Vagina (tissue), 2 donors: Measurements from ENCODE around the gene LLGL1. TPM values are rescaled to one million over a fixed set of nuclear protein-coding genes. Genes with fewer than 3 reads are reported as not detected.
A peak's percentile ranks its signal among the peaks of the same experiment; 100 is the strongest.

Experiments used
- DNase-seq, 2 donors: peaks; one replicate each; pipeline ENCODE4 v3.0.0-alpha.2; 2017; ENCODE audit errors: extremely low spot score in 2 of 2
- H3K27ac ChIP-seq: fragments of 200-600 bp; sonication (generic); one replicate; pipeline ENCODE4 v1.5.1; 2019
- H3K27me3 ChIP-seq: fragments of 200-600 bp; sonication (generic); one replicate; pipeline ENCODE4 v1.5.1; 2019
- H3K36me3 ChIP-seq, 2 donors: fragments of 200-600 bp; sonication (generic); one replicate each; pipeline ENCODE4 v1.5.1; 2017 to 2019
- H3K4me1 ChIP-seq: fragments of 200-600 bp; sonication (generic); one replicate; pipeline ENCODE4 v1.5.1; 2019
- H3K4me3 ChIP-seq, 2 donors: fragments of 200-600 bp; sonication (generic); 1 replicate in 1 of 2; 2 replicates in 1 of 2; pipeline ENCODE4 v1.5.1; 2016 to 2019
- H3K9me3 ChIP-seq: fragments of 200-600 bp; sonication (generic); one replicate; pipeline ENCODE4 v1.5.1; 2019
- CTCF ChIP-seq, 3 experiments: fragments of 450-650 bp in 2 of 3; fragments of 200-600 bp in 1 of 3; sonication (generic) in 1 of 3; IDR thresholded peaks; one replicate each; pipeline ENCODE4 v1.5.1; 2017 to 2019; ENCODE audit warnings: antibody characterized with exemption in 3 of 3, mild to moderate bottlenecking in 2 of 3, moderate library complexity in 2 of 3
- POLR2A ChIP-seq, 2 donors: fragments of 450-650 bp; IDR thresholded peaks; one replicate each; pipeline ENCODE4 v1.6.1; 2017; ENCODE audit warnings: antibody characterized with exemption in 2 of 2, mild to moderate bottlenecking in 2 of 2, moderate library complexity in 2 of 2
- POLR2AphosphoS5 ChIP-seq, 2 donors: sonication (generic); formaldehyde crosslinking; IDR thresholded peaks; one replicate each; pipeline ENCODE4 v1.9.0; 2017; ENCODE audit warnings: antibody characterized with exemption in 2 of 2, mild to moderate bottlenecking in 2 of 2, low read depth in 1 of 2; ENCODE audit not compliant: insufficient read depth in 1 of 2
- intact Hi-C: fragments of 100-400 bp; cut with DNase I; formaldehyde crosslinking; loops from one replicate; pipeline ENCODE4 v1.15.1; 2023
- total RNA-seq: library from RNA; depleted of rRNA; stranded (reverse); fragments of >200 nt; gene quantifications from one replicate; pipeline ENCODE4 v1.2.3, GENCODE V29; 2016

The LLGL1 gene
- total RNA-seq, 1 donor from 2014 or later = 27.7 TPM

GRCh38 chr17:18183334-18184142 lies 41.9 kb upstream of the LLGL1 start, which contains the start of gene ALKBH5:
ALKBH5 (plus strand) TSS chr17:18183828; CDS start chr17:18184244, 416 bp downstream.
- DNase-seq = peak; percentile 99
- Histone ChIP-seq H3K27me3 (no peaks in the 10 kb centered on the region), H3K36me3 (no peaks in the 10 kb centered on the region), H3K4me3 (peak within 1 kb of the TSS; percentile 92 to 98), H3K27ac (peak within 1 kb of the TSS; percentile 99), H3K4me1 (peaks cover 57% of the 10 kb centered on the region), H3K9me3 (no peaks in the 10 kb centered on the region)
- peak; percentile 84 to 99 for TF ChIP-seq POLR2A (IDR thresholded peaks at IDR 0.05)
- peak; percentile 88 to 92 for TF ChIP-seq POLR2AphosphoS5 (IDR thresholded peaks at IDR 0.05; ENCODE audit: insufficient read depth in 1 of 2, low read depth in 1 of 2)
- no peak for TF ChIP-seq CTCF (IDR thresholded peaks at IDR 0.05)
- intact Hi-C loops = no loop called here

- no peaks in the 10 kb centered on the region for H3K36me3 ChIP-seq
- peak overlapping the region; percentile 99 for H3K27ac ChIP-seq
- DNase-seq = no peak
- H3K4me3 ChIP-seq = peak overlapping the region; percentile 92 to 98
- no peaks in the 10 kb centered on the region for H3K27me3 ChIP-seq
- H3K9me3 ChIP-seq = no peaks in the 10 kb centered on the region
- H3K4me1 ChIP-seq = peaks cover 66% of the 10 kb centered on the region
- TF ChIP-seq POLR2AphosphoS5 (IDR thresholded peaks at IDR 0.05; ENCODE audit: insufficient read depth in 1 of 2, low read depth in 1 of 2) (peak in 1 of 2 donors; percentile 62), CTCF (IDR thresholded peaks at IDR 0.05) (no peak)
- intact Hi-C loops = loop anchor here (5.0 kb wide), 1 partner anchor 38 kb away; no protein-coding TSS in a partner anchor
Measured at GRCh38 chr17:18184143-18185031, 41.0 kb upstream of the LLGL1 start.

DNA sequence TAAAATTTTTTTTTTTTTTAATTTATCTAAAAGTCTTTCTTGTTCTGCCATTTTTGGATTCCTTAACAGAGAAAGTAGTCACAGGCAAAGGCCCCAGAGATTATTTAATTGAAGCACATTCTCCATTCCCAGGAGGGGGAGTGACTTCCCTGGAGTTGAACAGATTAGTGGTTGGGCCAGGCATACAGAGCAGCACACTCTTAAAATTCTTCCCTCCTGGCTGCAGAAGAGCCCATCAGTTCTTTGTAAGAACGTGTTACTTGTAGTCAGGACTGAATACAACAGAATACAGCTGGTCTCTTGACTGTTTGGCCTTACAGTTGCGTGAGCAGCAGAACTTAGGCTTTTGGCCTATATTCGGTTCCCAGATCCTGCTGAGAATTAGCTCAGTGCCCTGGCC lies 40.0 kb upstream of the LLGL1 start:
- H3K27ac ChIP-seq = peak overlapping the region; percentile 99
- H3K4me1 ChIP-seq = peaks cover 76% of the 10 kb centered on the region
- no peak for DNase-seq
- H3K36me3 ChIP-seq = peaks cover 0 to 6% of the 10 kb centered on the region in 2 donors
- TF ChIP-seq POLR2AphosphoS5 (IDR thresholded peaks at IDR 0.05; ENCODE audit: insufficient read depth in 1 of 2, low read depth in 1 of 2) = no peak
- no peak for TF ChIP-seq POLR2A (IDR thresholded peaks at IDR 0.05)
- no peak for TF ChIP-seq CTCF (IDR thresholded peaks at IDR 0.05)
- H3K9me3 ChIP-seq = no peaks in the 10 kb centered on the region
- intact Hi-C loops = loop anchor here (5.0 kb wide), 1 partner anchor 37 kb away; no protein-coding TSS in a partner anchor
- no peaks in the 10 kb centered on the region for H3K27me3 ChIP-seq
- peak overlapping the region; percentile 92 to 98 for H3K4me3 ChIP-seq

DNA sequence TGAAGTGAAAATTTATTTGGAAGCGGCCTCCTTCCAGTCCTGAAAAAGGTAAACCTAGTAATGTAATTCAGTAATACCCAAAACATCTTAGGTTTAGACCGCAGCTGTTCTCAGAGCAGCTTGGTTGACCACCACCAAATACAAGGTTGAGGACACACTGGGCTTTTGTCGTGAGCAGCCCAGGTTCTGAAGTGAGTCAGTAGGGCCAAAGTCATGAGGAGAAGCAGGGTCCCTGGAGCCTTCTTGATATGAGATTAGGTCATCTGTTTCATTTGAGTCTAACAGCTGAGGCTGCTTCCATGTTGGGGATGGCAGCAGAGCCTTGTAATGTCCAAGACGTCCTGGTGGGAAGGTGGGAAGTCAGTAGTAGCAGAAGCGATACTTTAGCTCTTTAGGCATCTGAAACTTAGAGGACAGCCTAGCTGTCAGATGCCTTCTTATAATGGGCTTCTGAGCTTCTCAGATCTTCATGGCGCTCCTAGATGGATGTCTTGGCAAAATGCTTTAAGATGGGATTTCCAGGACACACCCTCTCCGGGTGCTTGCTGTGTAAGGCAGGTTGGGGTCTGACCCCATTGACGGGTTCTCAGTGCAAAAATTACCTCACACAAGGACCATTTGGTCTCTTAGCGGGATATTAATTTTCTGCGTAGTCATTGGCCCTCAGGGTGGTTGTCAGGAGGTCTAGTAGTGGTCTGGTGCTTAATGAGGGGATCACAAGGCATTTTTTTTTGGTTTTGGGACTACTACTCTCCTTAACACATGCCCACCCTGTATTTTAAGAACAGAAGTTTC lies 39.4 kb upstream of the LLGL1 start:
- Histone ChIP-seq H3K27me3 (no peaks in the 10 kb centered on the region), H3K4me3 (peak overlapping the region; percentile 92 to 98), H3K36me3 (peaks cover 0 to 6% of the 10 kb centered on the region in 2 donors), H3K9me3 (no peaks in the 10 kb centered on the region), H3K4me1 (peaks cover 81% of the 10 kb centered on the region), H3K27ac (peak overlapping the region; percentile 99)
- no peak for DNase-seq
- no peak for TF ChIP-seq POLR2A (IDR thresholded peaks at IDR 0.05)
- no peak for TF ChIP-seq POLR2AphosphoS5 (IDR thresholded peaks at IDR 0.05; ENCODE audit: insufficient read depth in 1 of 2, low read depth in 1 of 2)
- TF ChIP-seq CTCF (IDR thresholded peaks at IDR 0.05) = no peak
- intact Hi-C loops = loop anchor here (5.0 kb wide), 1 partner anchor 36 kb away; no protein-coding TSS in a partner anchor
